Astrocyte of the cerebellum (primary cell): ENCODE measurements around the gene ZEB2.
A peak's percentile ranks its signal among the peaks of the same experiment; 100 is the strongest.

Experiments
- DNase-seq: peaks from one replicate; pipeline ENCODE4 v3.0.0-alpha.2; 2011; ENCODE audit warnings: low read depth
- H3K4me3 ChIP-seq: 2 replicates; pipeline ENCODE4 v1.5.1; 2011; ENCODE audit warnings: mild to moderate bottlenecking, low read depth, low read length, moderate library complexity
- CTCF ChIP-seq: IDR thresholded peaks from 2 replicates; pipeline ENCODE4 v1.5.1; 2012; ENCODE audit warnings: low read length, low read depth, moderate library complexity, mild to moderate bottlenecking; ENCODE audit errors: missing control alignments
- in situ Hi-C: cut with HindIII; loops from 2 replicates; pipeline ENCODE4 v1.10.0; 2017; ENCODE audit warnings: low sequenced_read_pairs

The ZEB2 gene

GRCh38 chr2:144512470-144512869 is 7.4 kb downstream of the ZEB2 start:
- DNase-seq: no peak
- in situ Hi-C loops: loop anchor here (25.0 kb wide), 1 partner anchor 1250 kb away; no protein-coding TSS in a partner anchor
- no peak overlapping the region for H3K4me3 ChIP-seq
- TF ChIP-seq CTCF: no peak

GRCh38 chr2:144511937-144512336 is 8.0 kb downstream of the ZEB2 start:
- peak; percentile 15 for TF ChIP-seq CTCF
- in situ Hi-C loops: loop anchor here (25.0 kb wide), 1 partner anchor 1250 kb away; no protein-coding TSS in a partner anchor
- H3K4me3 ChIP-seq: no peak overlapping the region
- no peak for DNase-seq

GRCh38 chr2:144511226-144511810 is 8.6 kb downstream of the ZEB2 start:
- no peak for TF ChIP-seq CTCF
- in situ Hi-C loops: loop anchor here (25.0 kb wide), 1 partner anchor 1251 kb away; no protein-coding TSS in a partner anchor
- DNase-seq: no peak
- peak overlapping the region; percentile 20 for H3K4me3 ChIP-seq

- in situ Hi-C loops: loop anchor here (25.0 kb wide), 1 partner anchor 1252 kb away; no protein-coding TSS in a partner anchor
- DNase-seq: no peak
- TF ChIP-seq CTCF: no peak
- peak overlapping the region; percentile 20 for H3K4me3 ChIP-seq
Measured at GRCh38 chr2:144510294-144510991, 9.5 kb downstream of the ZEB2 start.

- no peak for DNase-seq
- no peak overlapping the region for H3K4me3 ChIP-seq
- in situ Hi-C loops: loop anchor here (25.0 kb wide), 1 partner anchor 1252 kb away; no protein-coding TSS in a partner anchor
- TF ChIP-seq CTCF: no peak
Measured at GRCh38 chr2:144509879-144510221, 10.1 kb downstream of the ZEB2 start.

GRCh38 chr2:144509001-144509878 is 10.7 kb downstream of the ZEB2 start:
- in situ Hi-C loops: loop anchor here (25.0 kb wide), 1 partner anchor 1253 kb away; no protein-coding TSS in a partner anchor
- DNase-seq: no peak
- no peak overlapping the region for H3K4me3 ChIP-seq
- TF ChIP-seq CTCF: no peak
